ENCODE results near the gene SRSF5.

SRSF5 gene

GRCh38 chr14:69772082-69773017 is 5.4 kb downstream of the SRSF5 start:
- ATAC-seq: no peak
- no peak for TF ChIP-seq RARB (CRISPR knock-in tag; IDR thresholded peaks at IDR 0.05)
- no peak for TF ChIP-seq POU6F1 (CRISPR knock-in tag; IDR thresholded peaks at IDR 0.05; ENCODE audit: borderline replicate concordance, low read depth)
- no peak for TF ChIP-seq BACH2 (CRISPR knock-in tag; IDR thresholded peaks at IDR 0.05; ENCODE audit: borderline replicate concordance)
- no peak for TF ChIP-seq ZNF565 (CRISPR knock-in tag; conservative IDR thresholded peaks at IDR 0.05; ENCODE audit: low read depth)
- no peak for TF ChIP-seq SNAI2 (CRISPR knock-in tag; IDR thresholded peaks at IDR 0.05)
- TF ChIP-seq ZNF8 (CRISPR knock-in tag; IDR thresholded peaks at IDR 0.05): no peak
- no peak for TF ChIP-seq PPARA (CRISPR knock-in tag; IDR thresholded peaks at IDR 0.05; ENCODE audit: borderline replicate concordance)
- no peak for TF ChIP-seq PATZ1 (CRISPR knock-in tag; IDR thresholded peaks at IDR 0.05; ENCODE audit: borderline replicate concordance)
- TF ChIP-seq ISL1 (CRISPR knock-in tag; IDR thresholded peaks at IDR 0.05): no peak
- no peak for TF ChIP-seq ARNTL (CRISPR knock-in tag; IDR thresholded peaks at IDR 0.05; ENCODE audit: borderline replicate concordance, low read depth)
- no peak for TF ChIP-seq ESRRG (CRISPR knock-in tag; IDR thresholded peaks at IDR 0.05)
- TF ChIP-seq ZFP3 (CRISPR knock-in tag; IDR thresholded peaks at IDR 0.05): no peak
- TF ChIP-seq CSDC2 (CRISPR knock-in tag; IDR thresholded peaks at IDR 0.05): no peak

- TF ChIP-seq ZNF565 (CRISPR knock-in tag; conservative IDR thresholded peaks at IDR 0.05; ENCODE audit: low read depth): no peak
- no peak for TF ChIP-seq CSRNP3 (CRISPR knock-in tag; IDR thresholded peaks at IDR 0.05)
- TF ChIP-seq ARNTL (CRISPR knock-in tag; IDR thresholded peaks at IDR 0.05; ENCODE audit: borderline replicate concordance, low read depth): no peak
- TF ChIP-seq ISL1 (CRISPR knock-in tag; IDR thresholded peaks at IDR 0.05): no peak
- no peak for TF ChIP-seq CREB5 (CRISPR knock-in tag; IDR thresholded peaks at IDR 0.05; ENCODE audit: low read depth)
- no peak for TF ChIP-seq RARB (CRISPR knock-in tag; IDR thresholded peaks at IDR 0.05)
- no peak for TF ChIP-seq PPARA (CRISPR knock-in tag; IDR thresholded peaks at IDR 0.05; ENCODE audit: borderline replicate concordance)
- no peak for TF ChIP-seq ZNF70 (CRISPR knock-in tag; IDR thresholded peaks at IDR 0.05)
- no peak for TF ChIP-seq TSHZ2 (CRISPR knock-in tag; IDR thresholded peaks at IDR 0.05)
- no peak for TF ChIP-seq POU6F1 (CRISPR knock-in tag; IDR thresholded peaks at IDR 0.05; ENCODE audit: borderline replicate concordance, low read depth)
- TF ChIP-seq ZFP30 (CRISPR knock-in tag; IDR thresholded peaks at IDR 0.05): no peak
- no peak for TF ChIP-seq OSR1 (CRISPR knock-in tag; IDR thresholded peaks at IDR 0.05)
- no peak for TF ChIP-seq ESRRG (CRISPR knock-in tag; IDR thresholded peaks at IDR 0.05)
- TF ChIP-seq GLIS3 (CRISPR knock-in tag; IDR thresholded peaks at IDR 0.05): no peak
- TF ChIP-seq ZC3H10 (CRISPR knock-in tag; IDR thresholded peaks at IDR 0.05): no peak
- no peak for TF ChIP-seq ZNF8 (CRISPR knock-in tag; IDR thresholded peaks at IDR 0.05)
- TF ChIP-seq PATZ1 (CRISPR knock-in tag; IDR thresholded peaks at IDR 0.05; ENCODE audit: borderline replicate concordance): no peak
- no peak for TF ChIP-seq BACH2 (CRISPR knock-in tag; IDR thresholded peaks at IDR 0.05; ENCODE audit: borderline replicate concordance)
- ATAC-seq: no peak; the same call in 2 of the 3 replicates
Measured at GRCh38 chr14:69773571-69774276, 6.8 kb downstream of the SRSF5 start.
